H1 (cell line): Measurements from ENCODE around the gene DBF4B. TPM values are rescaled to one million over a fixed set of nuclear protein-coding genes. Genes with fewer than 3 reads are reported as not detected.

Experiments
- CTCF ChIA-PET: fragments of 300-600 bp; sonication (Branson Sonifier 250); formaldehyde crosslinking; loops from one replicate; lab custom pipeline; 2021; ENCODE audit not compliant: partially characterized antibody; lab: Charles Lee
- POLR2A ChIA-PET: fragments of 300-600 bp; sonication (Branson Sonifier 250); formaldehyde crosslinking; loops from one replicate; lab custom pipeline; 2021; ENCODE audit warnings: inconsistent platforms; ENCODE audit not compliant: partially characterized antibody; lab: Charles Lee
- DNase-seq, 2 experiments: peaks; one replicate each; pipeline versions ENCODE4 v3.0.0 to v3.0.0-alpha.2; 2010 to 2022; ENCODE audit warnings: low spot score in 2 of 2, low read depth in 1 of 2, mixed read lengths in 1 of 2
- FAIRE-seq: peaks from 2 replicates; lab custom pipeline; 2011; peaks lifted over from hg19 to GRCh38; lab: Jason Lieb, UNC
- H2AFZ ChIP-seq: 2 replicates; pipeline ENCODE4 v1.8.1; 2012; ENCODE audit warnings: low read length, inconsistent platforms
- H2AK5ac ChIP-seq: 2 replicates; pipeline ENCODE4 v1.6.1; 2013; ENCODE audit warnings: low read depth, low read length
- H2BK120ac ChIP-seq: replicated peaks from 2 replicates; pipeline ENCODE3; 2013; ENCODE audit warnings: low read depth, low read length, inconsistent platforms
- H2BK12ac ChIP-seq: 2 replicates; pipeline ENCODE4 v1.6.1; 2013; ENCODE audit warnings: low read depth, low read length
- H2BK15ac ChIP-seq: 2 replicates; pipeline ENCODE4 v1.6.1; 2013; ENCODE audit warnings: low read length
- H2BK20ac ChIP-seq: 2 replicates; pipeline ENCODE4 v1.6.1; 2013; ENCODE audit warnings: low read length
- H2BK5ac ChIP-seq: 2 replicates; pipeline ENCODE4 v1.6.1; 2013; ENCODE audit warnings: low read depth, low read length
- H3K14ac ChIP-seq: 2 replicates; pipeline ENCODE4 v1.6.1; 2013; ENCODE audit warnings: inconsistent platforms; ENCODE audit not compliant: insufficient read length
- H3K18ac ChIP-seq: 2 replicates; pipeline ENCODE4 v1.6.1; 2013; ENCODE audit warnings: low read length; ENCODE audit errors: extremely low read depth
- H3K23ac ChIP-seq: 2 replicates; pipeline ENCODE4 v1.6.1; 2013; ENCODE audit warnings: inconsistent platforms; ENCODE audit not compliant: insufficient read length
- H3K23me2 ChIP-seq: 2 replicates; pipeline ENCODE4 v1.6.1; 2013; ENCODE audit warnings: low read depth, low read length
- H3K27ac ChIP-seq: 2 replicates; pipeline ENCODE4 v1.6.1; 2011; ENCODE audit warnings: low read depth, low read length, inconsistent platforms
- H3K27me3 ChIP-seq, 4 experiments: replicated peaks in 1 of 4; 1 replicate in 1 of 4; 2 replicates in 3 of 4; pipeline versions ENCODE4 v1.6.1 to v1.8.1; 2011 to 2013; ENCODE audit warnings: low read length in 3 of 4, mild to moderate bottlenecking in 3 of 4, inconsistent platforms in 2 of 4, mixed read lengths in 2 of 4, moderate library complexity in 1 of 4; ENCODE audit not compliant: control insufficient read depth in 3 of 4, insufficient read depth in 3 of 4; ENCODE audit errors: extremely low read depth in 1 of 4
- H3K36me3 ChIP-seq, 4 experiments: 2 replicates each; pipeline versions ENCODE4 v1.6.1 to v1.8.1; 2011 to 2013; ENCODE audit warnings: mild to moderate bottlenecking in 4 of 4, low read length in 3 of 4, moderate library complexity in 2 of 4, control low read depth in 1 of 4, inconsistent platforms in 1 of 4; ENCODE audit not compliant: insufficient read depth in 4 of 4, control insufficient read depth in 2 of 4
- H3K4ac ChIP-seq: replicated peaks from 2 replicates; pipeline ENCODE3; 2013; ENCODE audit warnings: low read length, low read depth, mixed read lengths, inconsistent platforms; ENCODE audit not compliant: insufficient read length
- H3K4me1 ChIP-seq, 4 experiments: replicated peaks in 1 of 4; 1 replicate in 1 of 4; 2 replicates in 3 of 4; pipeline versions ENCODE4 v1.6.1 to v1.8.1; 2011 to 2013; ENCODE audit warnings: low read length in 3 of 4, inconsistent platforms in 2 of 4, mixed read lengths in 1 of 4; ENCODE audit not compliant: insufficient read depth in 4 of 4, control insufficient read depth in 3 of 4
- H3K4me2 ChIP-seq, 2 experiments: 2 replicates each; pipeline versions ENCODE4 v1.6.1 to v1.8.1; 2011 to 2013; ENCODE audit warnings: low read depth in 2 of 2, low read length in 2 of 2, control low read depth in 1 of 2, inconsistent platforms in 1 of 2, mild to moderate bottlenecking in 1 of 2; ENCODE audit not compliant: insufficient read depth in 1 of 2
- H3K4me3 ChIP-seq, 4 experiments: fragments of 200-600, 300-600 bp in 1 of 4; sonication (generic), shearing (Covaris generic), sonication (Bioruptor Twin) in 1 of 4; 2 replicates each; pipeline versions ENCODE4 v1.5.1 to v1.8.1; 2011 to 2016; ENCODE audit warnings: low read length in 4 of 4, low read depth in 3 of 4, control low read depth in 2 of 4, inconsistent platforms in 2 of 4, mild to moderate bottlenecking in 2 of 4, mixed read lengths in 1 of 4, moderate library complexity in 1 of 4; ENCODE audit not compliant: insufficient read depth in 2 of 4; ENCODE audit errors: extremely low read depth in 1 of 4
- H3K56ac ChIP-seq: replicated peaks from 2 replicates; pipeline ENCODE3; 2013; ENCODE audit warnings: low read depth, mild to moderate bottlenecking, mixed read lengths, low read length, inconsistent platforms; ENCODE audit not compliant: insufficient read length
- H3K79me1 ChIP-seq: 2 replicates; pipeline ENCODE4 v1.6.1; 2013; ENCODE audit warnings: low read depth, low read length, control low read depth
- H3K79me2 ChIP-seq, 2 experiments: 2 replicates each; pipeline versions ENCODE4 v1.6.1 to v1.8.1; 2012 to 2013; ENCODE audit warnings: low read length in 2 of 2, mild to moderate bottlenecking in 2 of 2, inconsistent platforms in 1 of 2; ENCODE audit not compliant: insufficient read depth in 2 of 2, control insufficient read depth in 1 of 2
- H3K9ac ChIP-seq, 4 experiments: replicated peaks in 1 of 4; 1 replicate in 1 of 4; 2 replicates in 3 of 4; pipeline versions ENCODE4 v1.6.1 to v1.8.1; 2011 to 2013; ENCODE audit warnings: low read depth in 3 of 4, low read length in 3 of 4, control low read depth in 2 of 4, mild to moderate bottlenecking in 2 of 4, moderate library complexity in 2 of 4, inconsistent platforms in 1 of 4; ENCODE audit errors: extremely low read depth in 1 of 4
- H3K9me3 ChIP-seq, 2 experiments: 2 replicates each; pipeline versions ENCODE4 v1.6.1 to v1.8.1; 2012 to 2013; ENCODE audit warnings: mild to moderate bottlenecking in 2 of 2, moderate library complexity in 2 of 2, control low read depth in 1 of 2, inconsistent platforms in 1 of 2, low read depth in 1 of 2, low read length in 1 of 2, mixed read lengths in 1 of 2; ENCODE audit not compliant: insufficient read depth in 2 of 2
- H4K20me1 ChIP-seq, 2 experiments: replicated peaks in 1 of 2; 2 replicates each; pipeline versions ENCODE3 to v1.8.1; 2011 to 2013; ENCODE audit warnings: inconsistent platforms in 2 of 2, low read length in 2 of 2, mild to moderate bottlenecking in 1 of 2; ENCODE audit not compliant: insufficient read depth in 2 of 2, control insufficient read depth in 1 of 2
- H4K5ac ChIP-seq: 2 replicates; pipeline ENCODE4 v1.6.1; 2013; ENCODE audit warnings: low read length, low read depth, mixed read lengths, inconsistent platforms; ENCODE audit not compliant: insufficient read length
- H4K8ac ChIP-seq: 2 replicates; pipeline ENCODE4 v1.8.0; 2013; ENCODE audit warnings: mild to moderate bottlenecking, moderate library complexity, low read length, inconsistent platforms; ENCODE audit not compliant: insufficient read depth; ENCODE audit errors: extremely low read depth
- H4K91ac ChIP-seq: replicated peaks from 2 replicates; pipeline ENCODE3; 2013; ENCODE audit warnings: low read length, mixed read lengths, inconsistent platforms; ENCODE audit not compliant: insufficient read length
- ATF3 ChIP-seq: IDR thresholded peaks from 2 replicates; pipeline ENCODE4 v1.6.1; 2011; ENCODE audit warnings: low read depth, mild to moderate bottlenecking, low read length; ENCODE audit not compliant: insufficient read depth
- NANOG ChIP-seq: IDR thresholded peaks from 2 replicates; pipeline ENCODE4 v1.6.1; 2011; ENCODE audit warnings: low read length, low read depth, mild to moderate bottlenecking, inconsistent platforms; ENCODE audit not compliant: insufficient read depth, poor library complexity, severe bottlenecking
- SIN3A ChIP-seq, 2 experiments: IDR thresholded peaks in 1 of 2; conservative IDR thresholded peaks in 1 of 2; 2 replicates each; pipeline ENCODE4 v1.6.1; 2011 to 2012; ENCODE audit warnings: low read length in 2 of 2, improper control_type of control experiment in 1 of 2, low read depth in 1 of 2, mild to moderate bottlenecking in 1 of 2
- SIRT6 ChIP-seq: IDR thresholded peaks from one replicate; pipeline ENCODE4 v1.7.1; 2012; ENCODE audit warnings: low read length, inconsistent platforms
- SP2 ChIP-seq: IDR thresholded peaks from 2 replicates; pipeline ENCODE4 v1.6.1; 2012; ENCODE audit warnings: mild to moderate bottlenecking, low read length, inconsistent platforms
- TCF12 ChIP-seq: IDR thresholded peaks from 2 replicates; pipeline ENCODE4 v1.6.1; 2011; ENCODE audit warnings: low read depth, mild to moderate bottlenecking, low read length
- WGBS, 2 experiments: shearing (Covaris generic) in 1 of 2; methylation state at CpG; one replicate each; pipeline versions ENCODE4 v1.1.6 to v1.1.7; 2013 to 2015; ENCODE audit warnings: low lambda C conversion rate in 2 of 2, mixed read lengths in 2 of 2, inconsistent platforms in 1 of 2, low coverage in 1 of 2, missing lambda C conversion rate in 1 of 2; ENCODE audit not compliant: insufficient replicate concordance in 2 of 2, insufficient coverage in 1 of 2, insufficient read length in 1 of 2; ENCODE audit errors: extremely low coverage in 1 of 2, missing lambda C conversion rate in 1 of 2; 5-methylcytosine and 5-hydroxymethylcytosine counted together
- polyA plus RNA-seq, 7 experiments: library from polyadenylated mRNA; depleted of rRNA in 3 of 7; stranded (reverse) in 5 of 7; unstranded in 2 of 7; fragments of >200 nt in 5 of 7; fragments of 200-250 nt in 2 of 7; gene quantifications; 1 replicate in 5 of 7; 2 replicates in 1 of 7; 4 replicates in 1 of 7; pipeline versions ENCODE4 v1.2.1 to v1.2.3, GENCODE V29; 2011 to 2013; ENCODE audit warnings: missing spikeins in 2 of 7, mixed read lengths in 2 of 7
- total RNA-seq: library from RNA; stranded (reverse); fragmentation: NEBNext Ultra II Directional; extraction: Animal tissue kit (Norgen Biotek cat#: 25700); gene quantifications from 2 replicates; pipeline ENCODE4 v1.2.1, GENCODE V29; 2021

Gene DBF4B
- total and polyA plus RNA-seq, 2 of the 8 experiments (the other 6 are each of a cell fraction or from before 2014, with no cell fraction given): 20.2 to 26.9 TPM

- H3K27me3 ChIP-seq: peaks cover 25 to 40% (median 35%) of the 10 kb centered on the region in 4 experiments
- CTCF ChIA-PET: interaction anchor here (0.6 to 2.5 kb wide), 2 partner anchors 10 to 220 kb away, joined by 3 to 9 read pairs; no protein-coding TSS in a partner anchor
Observed at GRCh38 chr17:44757045-44757917, 48.8 kb downstream of the DBF4B start.

More at GRCh38 chr17:44757045-44757917, 48.8 kb downstream of the DBF4B start:
- Histone ChIP-seq H4K20me1 (no peaks in the 10 kb centered on the region), H3K79me2 (no peaks in the 10 kb centered on the region), H3K18ac (no peak overlapping the region), H3K27ac (no peak overlapping the region), H3K79me1 (no peaks in the 10 kb centered on the region), H4K8ac (no peak overlapping the region), H3K14ac (no peak overlapping the region), H3K4me2 (no peak overlapping the region; a peak in 1 of 4 replicates), H3K56ac (no peak overlapping the region), H2AK5ac (no peak overlapping the region), H2AFZ (no peak overlapping the region), H3K36me3 (no peaks in the 10 kb centered on the region), H2BK20ac (no peak overlapping the region), H3K23me2 (peaks cover 8% of the 10 kb centered on the region; the same call in 1 of the 2 replicates), H2BK12ac (no peak overlapping the region), H3K23ac (no peak overlapping the region), H3K4ac (no peak overlapping the region), H3K9me3 (no peaks in the 10 kb centered on the region), H3K9ac (no peak overlapping the region), H4K91ac (no peak overlapping the region), H4K5ac (no peak overlapping the region), H2BK15ac (no peak overlapping the region), H3K4me1 (peaks cover 0 to 7% (median 2%) of the 10 kb centered on the region in 4 experiments; a peak in 4 of 7 replicates), H2BK5ac (no peak overlapping the region), H3K4me3 (no peak overlapping the region), H2BK120ac (no peak overlapping the region)
- no peak for TF ChIP-seq SIN3A (conservative IDR thresholded peaks at IDR 0.05 in 1 of 2, IDR thresholded peaks at IDR 0.05 in 1 of 2; ENCODE audit: low read depth in 1 of 2, low read length in 2 of 2)
- TF ChIP-seq ATF3: no peak
- TF ChIP-seq TCF12: no peak
- TF ChIP-seq NANOG: no peak
- TF ChIP-seq SIRT6: no peak
- no peak for TF ChIP-seq SP2
- WGBS, 2 experiments: 87% methylated on average over 10 of the region's 10 CpGs; no CpG with 5 or more reads in 1 of the 2 experiments
- DNase-seq: no peak
- POLR2A ChIA-PET: interaction anchor here (0.7 to 5.1 kb wide), 4 partner anchors 9 to 402 kb away, joined by 3 to 17 read pairs (median 4); partner anchors contain the start of gene CCDC43
- no peak for FAIRE-seq
